OCI-LY3 (cell line): ENCODE measurements around the gene GRIN3A.

Experiments
- H2AFZ ChIP-seq: fragments of 200-600, 300-600 bp; shearing (Covaris generic); 2 replicates; pipeline ENCODE4 v1.6.0; 2014; ENCODE audit warnings: antibody characterized with exemption, low read depth, low read length
- H3K27ac ChIP-seq: fragments of 200-600, 300-600 bp; sonication (generic); 2 replicates; pipeline ENCODE4 v1.5.1; 2014; ENCODE audit warnings: mild to moderate bottlenecking, low read length, moderate library complexity, mixed read lengths
- H3K27me3 ChIP-seq: fragments of 200-600, 300-600 bp; sonication (generic); 2 replicates; pipeline ENCODE4 v1.6.1; 2014; ENCODE audit warnings: low read depth, low read length, mixed read lengths
- H3K36me3 ChIP-seq: fragments of 200-600, 300-600 bp; sonication (generic); replicated peaks from 2 replicates; pipeline ENCODE3; 2014; ENCODE audit warnings: low read depth, low read length, mixed read lengths
- H3K4me1 ChIP-seq: fragments of 300-600, 200-600 bp; sonication (generic); 2 replicates; pipeline ENCODE4 v1.6.1; 2014; ENCODE audit warnings: low read length, mixed read lengths
- H3K4me2 ChIP-seq: fragments of 200-600, 300-600 bp; sonication (generic); 2 replicates; pipeline ENCODE4 v1.6.1; 2014; ENCODE audit warnings: low read length, mixed read lengths
- H3K4me3 ChIP-seq: fragments of 300-600, 200-600 bp; sonication (generic); 2 replicates; pipeline ENCODE4 v1.5.1; 2014; ENCODE audit warnings: antibody characterized with exemption, mild to moderate bottlenecking, low read length, moderate library complexity
- H3K79me2 ChIP-seq: fragments of 300-600, 200-600 bp; shearing (Covaris generic); 2 replicates; pipeline ENCODE4 v1.6.1; 2014; ENCODE audit warnings: mild to moderate bottlenecking, low read length, mixed read lengths
- H3K9ac ChIP-seq: fragments of 300-600, 200-600 bp; shearing (Covaris generic); 2 replicates; pipeline ENCODE4 v1.6.0; 2014; ENCODE audit warnings: mild to moderate bottlenecking, low read length, moderate library complexity
- H3K9me3 ChIP-seq: fragments of 200-600, 300-600 bp; shearing (Covaris generic); 2 replicates; pipeline ENCODE4 v1.6.1; 2014; ENCODE audit warnings: low read length, mixed read lengths; ENCODE audit not compliant: insufficient read depth
- H4K20me1 ChIP-seq: fragments of 200-600, 300-600 bp; sonication (generic); 2 replicates; pipeline ENCODE4 v1.6.1; 2016; ENCODE audit warnings: low read length, mixed read lengths; ENCODE audit not compliant: insufficient read depth
- EZH2phosphoT487 ChIP-seq: fragments of 200-600 bp; shearing (Covaris generic); IDR thresholded peaks from 2 replicates; pipeline ENCODE4 v1.6.1; 2018; ENCODE audit warnings: antibody characterized with exemption, mixed run types, low read depth
- TF ChIP-seq, protein P1 (sequence below): fragments of 200-600, 300-600 bp; sonication (generic); IDR thresholded peaks from 2 replicates; pipeline ENCODE4 v1.5.1; 2014; ENCODE audit warnings: antibody characterized with exemption, low read length, low read depth

Gene GRIN3A

DNA sequence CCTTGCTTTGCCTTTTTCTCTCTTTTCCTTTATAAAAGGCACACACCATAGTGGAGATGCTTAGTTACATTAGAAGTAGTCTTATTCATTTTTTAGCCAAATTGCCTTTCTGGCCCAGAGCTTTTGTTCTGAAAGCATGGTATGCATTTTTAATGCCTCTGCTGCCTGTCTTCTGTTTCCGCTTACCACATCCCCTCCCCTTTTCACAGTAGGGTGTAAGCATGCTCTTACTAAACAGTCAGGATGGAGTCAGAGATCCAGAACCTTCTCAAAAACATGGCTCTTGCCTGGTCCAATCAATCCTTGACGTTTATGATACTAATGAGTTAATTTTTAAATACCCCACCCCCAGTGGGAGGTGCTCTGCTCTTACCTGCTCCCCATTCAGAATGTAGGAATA, 166.1 kb downstream of the GRIN3A start:
- no peaks in the 10 kb centered on the region for H3K9me3 ChIP-seq
- H3K4me1 ChIP-seq, result no peaks in the 10 kb centered on the region
- no peak overlapping the region for H3K4me2 ChIP-seq
- no peaks in the 10 kb centered on the region for H4K20me1 ChIP-seq
- no peak for TF ChIP-seq EZH2phosphoT487
- TF ChIP-seq, protein P1, sequence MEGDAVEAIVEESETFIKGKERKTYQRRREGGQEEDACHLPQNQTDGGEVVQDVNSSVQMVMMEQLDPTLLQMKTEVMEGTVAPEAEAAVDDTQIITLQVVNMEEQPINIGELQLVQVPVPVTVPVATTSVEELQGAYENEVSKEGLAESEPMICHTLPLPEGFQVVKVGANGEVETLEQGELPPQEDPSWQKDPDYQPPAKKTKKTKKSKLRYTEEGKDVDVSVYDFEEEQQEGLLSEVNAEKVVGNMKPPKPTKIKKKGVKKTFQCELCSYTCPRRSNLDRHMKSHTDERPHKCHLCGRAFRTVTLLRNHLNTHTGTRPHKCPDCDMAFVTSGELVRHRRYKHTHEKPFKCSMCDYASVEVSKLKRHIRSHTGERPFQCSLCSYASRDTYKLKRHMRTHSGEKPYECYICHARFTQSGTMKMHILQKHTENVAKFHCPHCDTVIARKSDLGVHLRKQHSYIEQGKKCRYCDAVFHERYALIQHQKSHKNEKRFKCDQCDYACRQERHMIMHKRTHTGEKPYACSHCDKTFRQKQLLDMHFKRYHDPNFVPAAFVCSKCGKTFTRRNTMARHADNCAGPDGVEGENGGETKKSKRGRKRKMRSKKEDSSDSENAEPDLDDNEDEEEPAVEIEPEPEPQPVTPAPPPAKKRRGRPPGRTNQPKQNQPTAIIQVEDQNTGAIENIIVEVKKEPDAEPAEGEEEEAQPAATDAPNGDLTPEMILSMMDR, result no peak
- no peaks in the 10 kb centered on the region for H3K79me2 ChIP-seq
- no peak overlapping the region for H3K27ac ChIP-seq
- no peak overlapping the region for H2AFZ ChIP-seq
- no peak overlapping the region for H3K4me3 ChIP-seq
- no peaks in the 10 kb centered on the region for H3K27me3 ChIP-seq
- H3K36me3 ChIP-seq, result peaks cover 8% of the 10 kb centered on the region
- H3K9ac ChIP-seq, result no peak overlapping the region

DNA sequence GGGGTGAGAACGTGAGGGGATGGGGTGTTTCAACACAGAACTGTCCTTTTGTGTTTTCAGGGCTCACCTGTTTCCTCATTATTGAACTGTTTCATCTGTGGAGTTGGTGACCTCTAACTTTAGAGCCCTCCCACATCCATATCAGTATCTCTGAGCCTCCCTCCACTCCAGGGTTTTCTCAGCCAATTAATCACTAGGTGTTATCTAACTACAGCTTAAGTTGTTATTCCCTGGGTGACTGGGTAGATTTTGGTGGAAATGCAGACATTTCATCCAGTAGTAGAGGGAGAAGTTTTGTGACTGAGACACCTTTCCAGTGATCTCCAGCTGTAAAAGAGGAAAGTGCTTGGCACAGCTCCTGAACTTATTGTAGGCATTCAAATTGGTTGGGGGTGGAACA, 167.3 kb downstream of the GRIN3A start:
- H3K36me3 ChIP-seq, result peaks cover 17% of the 10 kb centered on the region
- no peak for TF ChIP-seq EZH2phosphoT487
- TF ChIP-seq, protein P1, result no peak
- no peak overlapping the region for H3K9ac ChIP-seq
- H3K4me1 ChIP-seq, result no peaks in the 10 kb centered on the region
- no peaks in the 10 kb centered on the region for H3K27me3 ChIP-seq
- no peak overlapping the region for H3K4me3 ChIP-seq
- no peak overlapping the region for H3K4me2 ChIP-seq
- no peak overlapping the region for H2AFZ ChIP-seq
- H3K27ac ChIP-seq, result no peak overlapping the region
- H4K20me1 ChIP-seq, result no peaks in the 10 kb centered on the region
- H3K79me2 ChIP-seq, result no peaks in the 10 kb centered on the region
- no peaks in the 10 kb centered on the region for H3K9me3 ChIP-seq

DNA sequence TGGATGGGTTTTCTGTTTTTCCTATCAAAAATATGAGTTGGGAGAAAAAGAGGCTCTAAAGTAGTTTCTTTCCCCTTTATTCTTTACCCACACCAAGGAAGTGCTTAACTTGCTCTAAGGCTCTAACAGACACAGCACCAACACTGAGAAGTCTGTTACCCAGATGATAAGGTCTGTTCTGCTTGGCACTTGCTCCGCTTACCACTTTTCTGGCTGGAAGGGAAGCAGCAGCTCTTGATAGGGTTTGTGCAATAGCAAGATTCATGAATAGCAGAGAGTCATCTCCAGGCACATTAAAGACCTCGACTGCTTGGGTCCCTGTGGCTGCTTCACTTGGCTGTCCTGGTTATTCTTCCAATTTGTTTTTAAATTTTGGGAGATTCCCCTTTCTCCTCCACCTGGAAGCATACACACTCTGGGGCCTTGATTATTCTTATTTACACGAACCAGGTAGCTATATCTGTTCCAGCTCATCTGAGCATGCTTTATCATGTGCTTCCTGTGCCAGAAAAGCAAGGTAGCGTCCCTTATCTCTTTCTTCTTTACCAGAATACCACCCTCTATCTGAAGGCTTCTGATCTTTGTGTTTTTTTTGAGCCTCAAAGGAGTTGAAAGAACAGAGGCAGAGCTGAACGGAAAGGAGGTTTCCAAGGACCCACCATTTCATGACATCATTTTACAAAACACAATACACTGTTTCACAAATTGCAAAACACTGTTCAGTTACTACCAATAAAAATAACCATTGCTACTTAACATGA, 168.5 kb downstream of the GRIN3A start:
- Histone ChIP-seq H3K4me1 (no peaks in the 10 kb centered on the region), H3K27me3 (no peaks in the 10 kb centered on the region), H3K27ac (no peak overlapping the region), H3K9ac (no peak overlapping the region), H3K4me3 (no peak overlapping the region), H2AFZ (no peak overlapping the region), H4K20me1 (no peaks in the 10 kb centered on the region), H3K36me3 (peaks cover 27% of the 10 kb centered on the region), H3K79me2 (no peaks in the 10 kb centered on the region), H3K9me3 (no peaks in the 10 kb centered on the region), H3K4me2 (no peak overlapping the region)
- TF ChIP-seq EZH2phosphoT487, result no peak

DNA sequence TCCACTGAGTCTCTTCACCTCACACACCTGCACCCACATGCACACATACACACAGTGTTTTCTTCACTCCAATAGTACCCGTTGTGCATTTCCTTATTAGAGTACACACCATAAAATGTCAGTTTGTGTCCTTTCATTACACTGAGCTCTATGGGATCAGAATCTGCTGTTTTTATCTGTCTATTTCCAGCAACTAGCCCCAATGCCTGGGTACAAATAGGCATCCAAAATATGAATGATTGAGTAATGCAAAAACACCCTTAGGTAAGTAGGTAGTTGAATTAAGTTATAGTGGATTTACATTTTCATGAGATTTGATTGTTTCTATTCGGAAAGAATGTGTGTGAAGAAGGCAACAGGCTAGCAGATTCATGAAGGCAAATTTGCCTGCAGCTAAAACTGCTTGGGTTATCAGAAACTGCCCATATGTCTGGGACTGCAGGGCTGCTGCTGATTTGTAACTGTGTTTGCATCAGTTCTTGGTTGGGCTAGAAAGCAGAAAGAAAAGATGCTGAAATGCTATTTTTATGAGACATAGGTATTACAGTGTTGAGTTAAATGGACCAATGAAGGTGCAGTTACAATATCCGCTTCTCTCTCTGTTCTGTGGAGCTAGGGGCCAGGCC, 170.6 kb downstream of the GRIN3A start:
- Histone ChIP-seq H3K36me3 (peaks cover 41% of the 10 kb centered on the region), H3K27ac (no peak overlapping the region), H3K79me2 (no peaks in the 10 kb centered on the region)

More for the DNA sequence above, 170.6 kb downstream of the GRIN3A start:
- H3K27me3 ChIP-seq, result no peaks in the 10 kb centered on the region
- no peaks in the 10 kb centered on the region for H3K4me1 ChIP-seq
- no peaks in the 10 kb centered on the region for H4K20me1 ChIP-seq
- TF ChIP-seq, protein P1, result no peak
- no peak for TF ChIP-seq EZH2phosphoT487
- H3K9me3 ChIP-seq, result no peaks in the 10 kb centered on the region
- no peak overlapping the region for H3K9ac ChIP-seq
- H3K4me3 ChIP-seq, result no peak overlapping the region
- H3K4me2 ChIP-seq, result no peak overlapping the region
- no peak overlapping the region for H2AFZ ChIP-seq
